Activated T-cell treated with anti-CD3 and anti-CD28 coated beads, Interleukin-2, amount 50 U/mL, for 48 hours (primary cell): Measurements from ENCODE around the gene SMARCA4.
A peak's percentile ranks its signal among the peaks of the same experiment; 100 is the strongest.
"Not testable (repeated sequence)": the region's sequence is repeated elsewhere in the genome, so short reads cannot be mapped to it uniquely, and the experiment has no call there.

Experiments used
- DNase-seq, 2 experiments: peaks; one replicate each; pipeline ENCODE4 v3.0.0-alpha.2; 2020

Gene SMARCA4

GRCh38 chr19:10979951-10980381 lies 19.1 kb downstream of the SMARCA4 start:
- peak; percentile 32 to 35 for DNase-seq

- DNase-seq: no peak
Observed at GRCh38 chr19:10981252-10981895, 20.5 kb downstream of the SMARCA4 start.

GRCh38 chr19:10983026-10983425 lies 22.2 kb downstream of the SMARCA4 start:
- DNase-seq: no peak

- no peak for DNase-seq
Observed at GRCh38 chr19:10984166-10984735, 23.4 kb downstream of the SMARCA4 start.

DNA sequence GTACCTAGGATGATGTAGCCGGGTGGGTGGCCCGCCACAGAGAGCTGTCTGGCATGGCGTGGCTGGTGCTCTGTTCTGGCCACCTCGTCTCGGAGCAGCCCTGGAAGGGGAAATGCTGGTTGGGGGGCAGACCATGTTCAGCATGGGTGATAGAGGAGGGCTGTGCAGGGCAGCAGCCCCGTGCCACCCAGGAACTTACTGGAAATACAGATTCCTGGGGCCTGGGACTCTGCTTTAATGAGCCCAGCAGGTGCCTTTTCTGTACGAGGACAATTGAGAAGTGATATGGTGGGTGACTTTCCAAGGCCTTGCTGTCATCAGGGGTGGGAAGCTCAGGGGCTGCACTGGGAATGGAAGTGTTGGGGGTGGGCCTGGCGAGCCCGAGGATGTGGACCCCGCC lies 24.7 kb downstream of the SMARCA4 start:
- DNase-seq: no peak

- DNase-seq: no peak
Observed at GRCh38 chr19:10986301-10987127, 25.7 kb downstream of the SMARCA4 start.

GRCh38 chr19:10987571-10988297 lies 26.9 kb downstream of the SMARCA4 start:
- DNase-seq: no peak

- DNase-seq: no peak
Observed at GRCh38 chr19:10988380-10988779, 27.6 kb downstream of the SMARCA4 start.

- no peak for DNase-seq
Observed at GRCh38 chr19:10988921-10989320, 28.1 kb downstream of the SMARCA4 start.

DNA sequence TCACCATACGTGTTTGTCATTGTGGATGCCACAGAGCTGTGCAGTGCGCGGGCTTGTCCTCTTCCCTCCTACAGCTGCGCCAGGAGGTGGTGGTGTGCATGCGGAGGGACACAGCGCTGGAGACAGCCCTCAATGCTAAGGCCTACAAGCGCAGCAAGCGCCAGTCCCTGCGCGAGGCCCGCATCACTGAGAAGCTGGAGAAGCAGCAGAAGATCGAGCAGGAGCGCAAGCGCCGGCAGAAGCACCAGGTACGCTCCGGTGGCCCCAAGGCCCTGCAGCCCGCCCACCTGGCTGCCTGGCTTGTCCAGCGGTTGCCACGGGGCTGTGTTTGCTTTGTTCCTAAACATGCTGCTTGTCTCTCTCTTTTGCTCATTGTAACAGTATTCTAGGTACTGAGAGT lies 30.2 kb downstream of the SMARCA4 start:
- DNase-seq: no peak

GRCh38 chr19:10991521-10992081 lies 30.8 kb downstream of the SMARCA4 start:
- DNase-seq: peak in 1 of 2 experiments; percentile 23

- DNase-seq: not testable (repeated sequence)
Observed at GRCh38 chr19:10992174-10992573, 31.3 kb downstream of the SMARCA4 start.

DNA sequence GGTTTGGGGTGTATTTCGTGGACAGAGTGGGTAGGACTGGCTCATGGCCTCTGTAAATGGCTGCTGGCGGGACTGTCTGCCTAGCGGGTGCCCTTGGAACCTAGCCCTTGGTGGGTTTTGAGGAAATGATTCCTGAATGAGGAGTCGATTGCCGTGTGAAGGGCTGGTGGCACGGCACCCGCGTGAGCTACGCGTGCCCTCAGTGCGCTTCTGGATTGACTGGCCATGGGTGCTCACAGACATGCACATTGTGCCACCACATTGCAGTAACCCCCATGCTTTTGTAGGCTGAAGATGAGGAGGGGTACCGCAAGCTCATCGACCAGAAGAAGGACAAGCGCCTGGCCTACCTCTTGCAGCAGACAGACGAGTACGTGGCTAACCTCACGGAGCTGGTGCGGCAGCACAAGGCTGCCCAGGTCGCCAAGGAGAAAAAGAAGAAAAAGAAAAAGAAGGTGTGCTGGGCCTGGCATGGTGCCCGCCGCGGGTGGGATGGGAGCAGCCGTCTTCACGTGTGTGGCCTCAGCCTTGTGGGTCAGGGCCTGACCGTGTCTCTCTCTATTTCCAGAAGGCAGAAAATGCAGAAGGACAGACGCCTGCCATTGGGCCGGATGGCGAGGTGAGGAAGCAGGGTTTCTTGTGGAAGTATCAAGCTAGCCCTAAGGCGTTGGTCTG lies 35.2 kb downstream of the SMARCA4 start:
- no peak for DNase-seq

DNA sequence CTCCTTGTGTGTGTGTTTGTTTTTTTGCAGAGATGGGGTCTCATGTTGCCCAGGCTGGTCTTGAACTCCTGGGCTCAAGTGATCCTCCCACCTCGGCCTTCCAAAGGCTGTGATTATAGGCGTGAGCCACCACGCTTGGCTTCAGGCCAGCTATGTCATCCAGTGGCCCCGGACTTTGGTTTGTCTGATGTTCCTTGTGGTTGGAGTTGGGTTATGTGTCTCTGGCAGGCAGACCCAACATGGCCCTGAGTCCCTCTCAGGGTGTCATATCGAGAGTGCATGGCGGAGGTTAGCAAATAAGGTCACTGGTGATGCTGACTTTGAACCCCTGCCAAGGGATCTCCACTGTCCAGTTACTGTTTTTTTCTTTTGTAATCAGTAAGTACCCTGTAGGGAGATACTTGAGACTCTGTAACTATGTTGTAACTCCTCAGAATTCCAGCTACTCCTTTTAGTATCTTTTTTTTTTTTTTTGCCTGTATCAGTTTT lies 37.3 kb downstream of the SMARCA4 start:
- DNase-seq: no peak

GRCh38 chr19:10998666-10999065 lies 37.8 kb downstream of the SMARCA4 start:
- no peak for DNase-seq

DNA sequence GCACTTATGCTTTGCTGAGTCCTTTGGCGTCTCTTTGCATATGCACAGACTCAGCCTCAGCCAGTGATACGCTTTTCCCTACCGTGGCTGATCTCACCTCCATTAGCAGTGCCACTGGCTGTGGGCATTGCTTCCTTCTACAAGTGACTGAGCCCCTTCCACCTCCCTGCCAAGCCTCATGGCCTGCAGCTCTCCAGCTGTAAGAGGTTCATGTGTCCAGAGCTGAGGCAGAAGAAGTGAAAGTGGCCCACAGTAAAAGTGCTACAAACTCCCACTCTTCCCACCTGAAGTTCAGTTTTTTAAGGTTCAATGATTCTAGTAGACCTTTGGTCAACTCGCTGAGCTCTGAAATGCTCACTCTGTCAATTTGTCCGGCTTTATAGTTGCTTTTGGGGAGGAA lies 44.7 kb downstream of the SMARCA4 start:
- DNase-seq: no peak

- no peak for DNase-seq
Observed at GRCh38 chr19:11007385-11007784, 46.6 kb downstream of the SMARCA4 start.

DNA sequence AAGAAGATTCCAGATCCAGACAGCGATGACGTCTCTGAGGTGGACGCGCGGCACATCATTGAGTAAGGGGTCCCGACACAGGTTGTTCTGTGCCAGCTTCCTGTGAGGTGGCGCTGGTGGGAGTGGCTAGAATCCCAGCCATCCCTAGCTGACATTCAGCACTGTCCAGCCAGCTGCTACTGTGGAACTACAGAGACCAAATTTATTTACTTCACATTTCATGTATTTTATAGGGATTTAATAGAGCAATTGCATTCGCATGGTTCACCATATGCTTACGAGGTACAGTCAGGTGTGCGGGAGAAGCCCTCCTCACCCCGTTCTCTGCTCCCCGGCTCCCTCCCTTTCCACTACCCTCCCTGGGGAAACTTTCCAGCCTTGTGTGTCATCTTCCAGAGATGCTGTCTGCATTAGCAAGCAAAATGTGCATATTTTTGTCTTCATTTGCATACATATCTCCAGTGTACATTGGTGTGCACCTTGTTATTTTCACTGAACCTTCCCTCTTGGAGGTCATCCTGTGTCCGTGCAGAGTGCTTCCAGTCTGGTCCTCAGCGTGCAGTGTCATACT lies 47.2 kb downstream of the SMARCA4 start:
- DNase-seq: no peak

DNA sequence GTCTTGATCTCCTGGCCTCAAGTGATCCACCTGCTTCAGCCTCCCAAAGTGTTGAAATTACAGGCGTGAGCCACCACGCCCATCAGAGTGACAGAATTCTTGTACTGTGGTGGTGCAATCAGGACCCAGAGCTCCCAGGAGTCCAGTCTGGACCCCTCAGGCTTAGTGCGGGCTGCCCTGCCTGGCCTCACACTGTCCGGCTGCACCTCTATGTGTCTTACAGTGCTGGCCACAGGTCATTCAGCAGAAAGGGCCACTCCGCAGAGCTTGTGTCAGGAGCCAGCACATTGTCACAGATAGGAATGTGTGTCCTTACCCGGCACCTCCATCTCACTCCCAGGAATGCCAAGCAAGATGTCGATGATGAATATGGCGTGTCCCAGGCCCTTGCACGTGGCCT lies 49.2 kb downstream of the SMARCA4 start:
- no peak for DNase-seq

DNA sequence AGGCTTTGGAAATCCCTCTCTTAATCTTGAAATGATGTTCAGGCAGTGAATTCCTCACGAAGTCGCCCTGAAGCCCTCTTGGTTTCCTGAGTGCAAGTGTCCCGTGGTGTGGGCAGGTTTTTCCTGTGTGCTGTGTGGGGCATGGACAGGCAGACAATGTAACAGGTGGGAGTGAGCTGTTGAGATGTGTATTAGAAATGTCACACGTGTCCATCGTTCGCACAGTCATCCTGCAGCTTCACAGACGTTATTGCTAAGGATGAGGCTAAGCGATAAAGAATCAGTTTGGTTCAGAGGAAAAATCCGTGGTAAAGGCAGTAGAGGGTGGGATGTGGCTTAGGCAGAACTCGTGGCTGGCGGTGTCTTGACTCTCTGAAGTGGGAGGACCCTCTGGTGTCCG lies 51.7 kb downstream of the SMARCA4 start:
- no peak for DNase-seq

GRCh38 chr19:11013771-11014170 lies 52.9 kb downstream of the SMARCA4 start:
- DNase-seq: no peak

DNA sequence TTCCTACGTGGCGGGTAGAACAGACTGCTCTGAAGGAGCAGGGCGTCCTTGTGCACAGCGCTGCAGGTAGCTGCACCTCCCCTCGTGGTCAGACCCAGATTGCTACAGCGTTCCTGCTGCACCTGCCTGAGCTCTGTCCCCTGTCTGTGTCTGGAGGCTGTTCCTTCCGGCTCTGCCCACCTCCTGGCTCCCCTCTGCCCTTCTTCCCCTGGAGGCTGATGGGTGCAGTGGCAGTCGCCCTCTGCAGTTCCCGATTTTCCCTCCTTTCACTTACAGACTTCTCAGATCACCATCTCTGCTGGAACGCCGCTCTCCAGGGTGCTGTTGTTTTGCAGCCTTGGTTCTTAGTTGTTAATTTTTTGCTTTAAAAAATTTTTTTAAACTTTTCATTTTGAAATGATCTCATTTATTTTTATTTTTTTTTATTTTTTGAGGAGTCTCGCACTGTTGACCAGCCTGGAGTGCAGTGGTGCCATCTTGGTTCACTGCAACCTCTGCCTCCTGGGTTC lies 53.6 kb downstream of the SMARCA4 start:
- no peak for DNase-seq
